Measurements from ENCODE around the gene NTN5. TPM values are rescaled to one million over a fixed set of nuclear protein-coding genes. Genes with fewer than 3 reads are reported as not detected.

Gene NTN5
- total and polyA plus RNA-seq, 2 experiments from 2014 or later = 0.52 to 0.94 TPM

GRCh38 chr19:48674921-48675824 lies 2.4 kb upstream of the NTN5 start:
- Histone ChIP-seq H3K79me2 (replicated peaks; ENCODE audit: insufficient read depth) (no peaks in the 10 kb centered on the region), H3K9me2 (ENCODE audit: insufficient read depth) (no peaks in the 10 kb centered on the region), H3F3A (replicated peaks; ENCODE audit: low read depth) (no peaks in the 10 kb centered on the region), H3K27ac (ENCODE audit: low read depth) (no peak overlapping the region), H3K4me1 (ENCODE audit: insufficient read depth) (peaks cover 23% of the 10 kb centered on the region), H3K27me3 (ENCODE audit: insufficient read depth) (no peaks in the 10 kb centered on the region), H3K36me3 (ENCODE audit: insufficient read depth) (no peaks in the 10 kb centered on the region), H3K4me2 (peak overlapping the region; percentile 75; the same call in 1 of the 2 replicates), H4K20me1 (replicated peaks; ENCODE audit: insufficient read depth) (no peaks in the 10 kb centered on the region), H3K4me3 (no peak overlapping the region; the same call in 1 of the 2 replicates), H2AFZ (peak overlapping the region; percentile 96; the same call in 1 of the 2 replicates)
- peak overlapping the region; percentile 33; the same call in 1 of the 3 replicates for H3K4me3 Mint-ChIP-seq
- no peaks in the 10 kb centered on the region for H3K9me3 Mint-ChIP-seq
- H3K27me3 Mint-ChIP-seq (ENCODE audit: insufficient read depth, low read depth, poor library complexity) = peaks cover 23% of the 10 kb centered on the region
- H3K4me1 Mint-ChIP-seq = peaks cover 33% of the 10 kb centered on the region
- peak; percentile 97 for DNase-seq (ENCODE audit: low spot score)
- peak; percentile 79 for ATAC-seq
- 0 out of 2 replicates have a peak overlapping the region, but pooled peaks have one; percentile 27 for H3K27ac Mint-ChIP-seq
- TF ChIP-seq CTCF (conservative IDR thresholded peaks at IDR 0.05; ENCODE audit: low read depth in 2 of 2) = peak; percentile 84 to 90
- TF ChIP-seq EZH2 (IDR thresholded peaks at IDR 0.05; ENCODE audit: low read depth, unreplicated experiment) = no peak
- H3K36me3 Mint-ChIP-seq (ENCODE audit: low read depth) = no peaks in the 10 kb centered on the region

DNA sequence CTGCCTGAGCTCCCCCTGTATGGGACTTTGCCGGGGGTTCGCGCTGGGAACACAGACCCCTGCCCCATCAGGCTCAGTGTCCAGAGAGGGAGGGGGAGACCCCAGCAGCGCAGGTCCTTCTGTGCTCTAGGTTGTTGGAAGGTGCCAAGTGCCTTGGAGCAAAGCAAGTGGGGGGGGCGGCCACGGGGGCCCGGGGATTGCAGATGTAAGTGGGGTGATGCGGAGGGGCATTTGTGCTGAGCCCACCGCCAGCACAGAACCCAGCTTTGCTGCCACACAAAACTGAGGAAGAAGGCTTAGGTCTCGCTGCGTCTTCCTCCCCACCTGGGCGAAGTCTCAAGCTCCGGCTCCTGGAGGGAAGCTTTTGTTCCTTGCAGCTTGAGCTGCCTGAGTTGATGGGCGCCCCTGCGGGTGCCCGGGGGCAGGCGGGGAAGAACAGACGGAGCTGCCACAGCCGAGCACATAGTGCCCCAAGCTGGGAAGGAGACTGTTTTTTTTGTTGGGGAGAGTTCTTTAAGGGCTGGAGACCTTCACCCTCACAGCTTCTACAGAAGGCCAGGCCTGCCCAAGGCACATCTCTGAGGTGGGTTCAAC lies 1.5 kb upstream of the NTN5 start:
- H3K4me2 ChIP-seq = peak overlapping the region; percentile 75
- ATAC-seq (peak; percentile 52), DNase-seq (ENCODE audit: low spot score) (peak; percentile 45)
- H3K4me3 ChIP-seq = peak overlapping the region; percentile 34; the same call in 1 of the 2 replicates
- no peaks in the 10 kb centered on the region; the same call in 2 of the 3 replicates for H3K36me3 Mint-ChIP-seq (ENCODE audit: low read depth)
- H3K4me1 Mint-ChIP-seq = peaks cover 33% of the 10 kb centered on the region
- no peaks in the 10 kb centered on the region for H3F3A ChIP-seq (replicated peaks; ENCODE audit: low read depth)
- H2AFZ ChIP-seq = peak overlapping the region; percentile 96
- H3K79me2 ChIP-seq (replicated peaks; ENCODE audit: insufficient read depth) = no peaks in the 10 kb centered on the region
- no peaks in the 10 kb centered on the region for H3K36me3 ChIP-seq (ENCODE audit: insufficient read depth)
- peaks cover 6% of the 10 kb centered on the region; the same call in 2 of the 3 replicates for H3K9me3 Mint-ChIP-seq
- peaks cover 23% of the 10 kb centered on the region for H3K4me1 ChIP-seq (ENCODE audit: insufficient read depth)
- no peaks in the 10 kb centered on the region for H3K27me3 ChIP-seq (ENCODE audit: insufficient read depth)
- H3K27ac ChIP-seq (ENCODE audit: low read depth) = no peak overlapping the region
- no peaks in the 10 kb centered on the region for H3K9me2 ChIP-seq (ENCODE audit: insufficient read depth)
- peaks cover 23% of the 10 kb centered on the region for H3K27me3 Mint-ChIP-seq (ENCODE audit: insufficient read depth, low read depth, poor library complexity)
- TF ChIP-seq NANOG (IDR thresholded peaks at IDR 0.05; ENCODE audit: borderline replicate concordance) = no peak
- TF ChIP-seq CREB1 (CRISPR knock-in tag; IDR thresholded peaks at IDR 0.05; ENCODE audit: low read depth) = no peak
- TF ChIP-seq EZH2phosphoT487 (IDR thresholded peaks at IDR 0.05; ENCODE audit: unreplicated experiment) = no peak
- TF ChIP-seq ZNF331 (CRISPR knock-in tag; IDR thresholded peaks at IDR 0.05; ENCODE audit: low read depth) = no peak
- H4K20me1 ChIP-seq (replicated peaks; ENCODE audit: insufficient read depth) = no peaks in the 10 kb centered on the region
- no peak overlapping the region for H3K27ac Mint-ChIP-seq
- H3K4me3 Mint-ChIP-seq = peak overlapping the region; percentile 14; the same call in 1 of the 3 replicates
